D721Med (cell line): Measurements from ENCODE around the gene DEPDC4.
"Not testable (repeated sequence)": the region's sequence is repeated elsewhere in the genome, so short reads cannot be mapped to it uniquely, and the experiment has no call there.

Experiments
- DNase-seq: peaks from one replicate; pipeline ENCODE4 v3.0.0; 2011; ENCODE audit warnings: low spot score; ENCODE audit not compliant: insufficient read length
- FAIRE-seq: peaks from 2 replicates; lab custom pipeline; 2011; peaks lifted over from hg19 to GRCh38; lab: Jason Lieb, UNC
- TF ChIP-seq, protein P1 (sequence below): IDR thresholded peaks from 2 replicates; pipeline ENCODE4 v1.5.1; 2012; ENCODE audit warnings: mild to moderate bottlenecking, control low read depth; ENCODE audit not compliant: insufficient read depth; ENCODE audit errors: missing control alignments

Gene DEPDC4

DNA sequence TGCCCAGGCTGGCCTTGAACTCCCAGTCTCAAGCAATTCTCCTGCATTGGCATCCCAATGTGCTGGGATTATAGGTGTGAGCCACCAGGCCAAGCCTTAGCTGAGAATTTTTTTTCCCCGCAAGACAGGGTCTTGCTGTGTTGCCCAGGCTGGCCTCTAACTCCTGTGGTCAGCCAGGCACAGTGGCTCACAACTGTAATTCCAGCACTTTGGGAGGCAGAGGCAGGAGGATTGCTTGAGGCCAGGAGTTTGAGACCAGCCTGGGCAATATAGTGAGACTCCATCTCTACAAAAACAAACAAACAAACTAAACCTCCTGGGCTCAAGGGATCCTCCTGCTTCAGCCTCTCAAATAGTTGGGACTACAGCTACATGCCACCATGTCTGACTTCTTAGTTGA is 27.3 kb downstream of the DEPDC4 start:
- TF ChIP-seq, protein P1, sequence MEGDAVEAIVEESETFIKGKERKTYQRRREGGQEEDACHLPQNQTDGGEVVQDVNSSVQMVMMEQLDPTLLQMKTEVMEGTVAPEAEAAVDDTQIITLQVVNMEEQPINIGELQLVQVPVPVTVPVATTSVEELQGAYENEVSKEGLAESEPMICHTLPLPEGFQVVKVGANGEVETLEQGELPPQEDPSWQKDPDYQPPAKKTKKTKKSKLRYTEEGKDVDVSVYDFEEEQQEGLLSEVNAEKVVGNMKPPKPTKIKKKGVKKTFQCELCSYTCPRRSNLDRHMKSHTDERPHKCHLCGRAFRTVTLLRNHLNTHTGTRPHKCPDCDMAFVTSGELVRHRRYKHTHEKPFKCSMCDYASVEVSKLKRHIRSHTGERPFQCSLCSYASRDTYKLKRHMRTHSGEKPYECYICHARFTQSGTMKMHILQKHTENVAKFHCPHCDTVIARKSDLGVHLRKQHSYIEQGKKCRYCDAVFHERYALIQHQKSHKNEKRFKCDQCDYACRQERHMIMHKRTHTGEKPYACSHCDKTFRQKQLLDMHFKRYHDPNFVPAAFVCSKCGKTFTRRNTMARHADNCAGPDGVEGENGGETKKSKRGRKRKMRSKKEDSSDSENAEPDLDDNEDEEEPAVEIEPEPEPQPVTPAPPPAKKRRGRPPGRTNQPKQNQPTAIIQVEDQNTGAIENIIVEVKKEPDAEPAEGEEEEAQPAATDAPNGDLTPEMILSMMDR = no peak
- no peak for FAIRE-seq
- DNase-seq = no peak

DNA sequence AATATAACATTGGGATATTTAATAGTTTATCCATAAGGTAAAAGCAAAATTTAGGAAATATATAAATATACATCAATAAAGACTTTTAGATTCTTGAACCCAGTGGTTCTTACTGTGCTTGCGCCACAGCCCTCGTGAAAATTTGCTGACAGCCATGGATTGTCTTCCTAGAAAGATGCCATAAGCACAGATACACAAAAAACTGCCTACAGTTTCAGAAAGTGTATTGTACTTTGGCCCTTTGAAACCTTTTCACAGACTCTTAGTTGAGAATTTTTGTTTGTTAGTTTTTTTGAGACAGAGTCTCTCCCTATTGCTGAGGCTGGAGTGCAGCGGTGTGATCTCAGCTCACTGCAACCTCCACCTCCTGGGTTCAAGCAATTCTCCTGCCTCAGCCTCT is 28.1 kb downstream of the DEPDC4 start:
- DNase-seq (no peak), FAIRE-seq (no peak)
- TF ChIP-seq, protein P1 = no peak

DNA sequence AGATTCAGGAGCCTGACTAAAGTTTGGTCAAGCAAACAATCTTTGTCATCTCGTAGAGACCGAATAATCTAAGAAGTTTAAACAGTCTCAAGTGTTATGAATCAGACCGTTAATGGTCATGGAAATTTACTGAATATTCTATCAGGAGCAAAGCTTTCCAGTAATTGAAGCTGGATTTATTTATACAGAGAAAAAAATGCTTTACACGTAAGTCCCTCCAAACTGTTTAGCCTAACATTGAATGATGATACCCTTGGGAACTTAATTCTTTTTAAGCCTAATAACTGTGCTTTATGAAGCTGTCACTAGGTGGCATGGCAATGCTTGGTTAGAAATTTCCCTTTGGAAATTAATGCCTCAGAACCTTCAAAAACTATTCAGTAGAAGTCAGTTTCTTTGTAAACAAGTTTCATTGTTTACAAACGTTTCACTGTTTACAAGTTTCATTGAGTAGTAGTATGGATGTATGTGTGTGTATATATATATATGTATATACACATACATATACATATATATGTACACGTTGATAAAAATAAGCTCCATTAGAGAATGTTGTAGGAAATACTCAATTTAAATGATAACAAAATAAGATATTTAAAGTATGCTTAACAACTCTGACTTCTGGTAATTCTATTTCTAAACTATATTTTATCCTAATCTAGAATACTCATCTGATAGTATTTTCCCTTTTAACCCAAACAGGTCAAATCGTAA is 32.1 kb downstream of the DEPDC4 start:
- no peak for DNase-seq
- TF ChIP-seq, protein P1 = peak; percentile 96
- FAIRE-seq = peak; percentile 70

DNA sequence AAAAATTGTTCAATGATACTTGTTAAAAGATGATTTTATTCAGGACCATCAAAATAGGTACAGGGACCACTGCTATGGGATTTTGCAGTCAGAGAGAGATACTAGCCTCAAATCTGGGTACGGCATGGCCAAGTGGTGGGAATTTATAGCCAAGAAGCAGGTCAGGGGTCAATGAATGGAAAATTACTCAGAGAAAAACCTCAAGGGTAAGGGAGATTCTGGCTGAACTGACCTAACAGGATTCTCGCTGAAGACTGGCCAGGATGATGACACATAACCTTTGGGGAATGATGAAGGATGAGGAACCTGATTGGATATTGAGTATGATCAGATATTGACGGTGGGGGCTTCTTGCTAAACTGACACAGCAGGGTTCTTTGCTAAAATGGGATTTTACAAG is 32.7 kb downstream of the DEPDC4 start:
- TF ChIP-seq, protein P1 = no peak
- FAIRE-seq (no peak), DNase-seq (no peak)

DNA sequence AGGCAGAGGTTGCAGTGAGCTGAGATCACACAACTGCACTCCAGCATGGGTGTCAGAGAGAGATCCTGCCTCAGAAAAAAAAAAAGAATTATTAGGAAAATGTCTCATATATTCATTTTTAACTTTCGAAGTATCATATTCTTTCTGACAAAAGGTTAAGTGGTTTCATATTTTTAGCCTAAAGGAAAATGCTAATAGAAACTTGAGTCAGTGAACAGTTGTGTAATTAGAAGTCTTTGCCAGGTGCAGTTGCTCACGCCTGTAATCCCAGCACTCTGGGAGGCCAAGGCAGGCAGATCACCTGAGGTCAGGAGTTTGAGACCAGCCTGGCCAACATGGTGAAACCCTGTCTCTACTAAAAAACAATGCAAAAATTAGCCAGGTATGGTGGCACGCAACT is 35.0 kb downstream of the DEPDC4 start:
- FAIRE-seq, DNase-seq: not testable (repeated sequence)

DNA sequence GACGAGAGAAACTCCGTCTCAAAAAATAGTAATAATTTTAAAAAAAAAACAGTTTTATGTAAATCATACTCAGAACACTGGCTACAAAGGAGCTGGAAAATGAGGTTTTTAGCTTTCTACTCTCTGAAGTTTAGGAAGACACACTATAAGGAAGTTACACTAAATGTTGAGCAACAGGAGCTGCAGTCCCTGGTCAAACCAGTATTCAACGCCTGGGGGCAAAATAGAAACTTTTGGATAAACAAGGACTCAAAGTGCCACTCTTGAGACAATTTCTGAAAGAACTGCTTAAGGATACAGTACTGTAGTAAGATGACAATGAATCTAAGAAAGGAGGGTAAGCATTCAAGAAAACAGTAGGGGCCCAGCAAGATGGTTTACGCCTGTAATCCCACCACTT is 37.0 kb downstream of the DEPDC4 start:
- TF ChIP-seq, protein P1 = no peak
- no peak for DNase-seq
- no peak for FAIRE-seq

DNA sequence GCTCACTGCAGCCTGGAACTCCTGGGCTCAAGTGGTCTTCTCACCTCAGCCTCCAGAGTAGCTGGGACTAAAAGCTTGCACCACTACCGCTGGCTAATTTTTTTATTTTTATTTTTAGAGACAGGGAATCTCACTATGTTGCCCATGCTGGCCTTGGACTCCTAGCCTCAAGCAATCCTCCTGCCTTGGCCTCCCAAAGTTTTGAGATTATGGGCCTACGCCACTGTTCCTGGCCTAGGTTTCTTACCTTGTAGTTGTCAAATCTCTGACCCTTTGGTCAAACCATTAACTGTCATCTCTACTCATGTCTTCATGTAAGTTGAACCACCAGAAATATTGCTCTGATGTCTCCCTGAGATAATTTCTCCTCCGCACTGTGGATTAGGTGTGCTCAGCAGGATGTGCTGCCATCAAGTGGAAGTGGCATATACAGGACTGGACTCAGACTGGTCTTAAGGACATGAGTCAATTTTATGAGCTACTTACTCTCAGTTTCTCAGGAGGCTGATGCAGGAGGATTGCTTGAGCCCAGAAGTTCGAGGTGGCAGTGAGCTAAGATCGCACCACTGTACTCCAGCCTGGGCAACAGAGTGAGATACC is 37.7 kb downstream of the DEPDC4 start:
- FAIRE-seq = no peak
- no peak for DNase-seq
- TF ChIP-seq, protein P1 = peak; percentile 38
